Neural crest cell (in vitro differentiated cells): ENCODE results near the gene CD81. TPM values are rescaled to one million over a fixed set of nuclear protein-coding genes. Genes with fewer than 3 reads are reported as not detected.
A peak's percentile ranks its signal among the peaks of the same experiment; 100 is the strongest.

Source experiments
- DNase-seq: peaks from one replicate; pipeline ENCODE4 v3.0.0; 2021; ENCODE audit warnings: low read depth, mixed read lengths, low spot score
- H3K27ac Mint-ChIP-seq: one replicate; pipeline ENCODE4 v1.8.0; 2021; ENCODE audit warnings: mild to moderate bottlenecking, mixed read lengths; ENCODE audit not compliant: unreplicated experiment
- H3K27me3 Mint-ChIP-seq: 2 replicates; pipeline ENCODE4 v1.8.0; 2021; ENCODE audit warnings: low read depth, mild to moderate bottlenecking, mixed read lengths
- H3K36me3 Mint-ChIP-seq: 2 replicates; pipeline ENCODE4 v1.8.0; 2021; ENCODE audit warnings: low read depth, mild to moderate bottlenecking, mixed read lengths
- H3K4me1 Mint-ChIP-seq: 2 replicates; pipeline ENCODE4 v1.8.0; 2021; ENCODE audit warnings: mixed read lengths
- H3K4me3 Mint-ChIP-seq: one replicate; pipeline ENCODE4 v1.8.0; 2021; ENCODE audit warnings: mild to moderate bottlenecking, mixed read lengths
- H3K9me3 Mint-ChIP-seq: 2 replicates; pipeline ENCODE4 v1.8.0; 2021; ENCODE audit warnings: mixed read lengths
- total RNA-seq: library from RNA; stranded (reverse); gene quantifications from 2 replicates; pipeline ENCODE4 v1.2.1, GENCODE V29; 2021
- TF ChIP-seq, protein P1 (sequence below): fragments of 200-600 bp; sonication (generic); conservative IDR thresholded peaks from 2 replicates; pipeline ENCODE4 v1.5.0; 2021; ENCODE audit warnings: antibody characterized with exemption, mild to moderate bottlenecking

CD81 gene
- total RNA-seq, 1 donor from 2014 or later = 225 TPM

DNA sequence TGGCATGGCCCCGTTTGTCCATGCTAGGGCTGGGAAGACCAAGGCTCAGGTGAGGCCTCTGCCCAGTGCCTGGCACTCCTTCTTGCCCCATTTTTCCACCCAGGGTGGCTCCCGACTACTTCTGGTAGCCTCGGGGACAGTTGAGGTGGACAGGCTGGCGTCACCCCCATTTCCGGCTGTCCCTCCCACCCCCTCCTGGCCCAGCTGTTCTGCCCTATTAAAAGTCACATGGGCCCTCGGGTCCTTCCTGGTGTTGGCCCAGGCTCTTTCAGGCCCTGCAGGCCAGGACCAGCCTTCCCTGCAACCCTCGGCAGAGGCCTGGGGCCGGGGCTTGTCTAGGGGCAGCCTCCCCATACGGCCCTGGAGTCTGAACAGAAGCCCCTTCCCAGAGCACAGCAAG is 9.5 kb downstream of the CD81 start:
- H3K27ac Mint-ChIP-seq = no peak overlapping the region
- no peak for DNase-seq
- H3K4me1 Mint-ChIP-seq = peaks cover 11% of the 10 kb centered on the region
- TF ChIP-seq, protein P1, sequence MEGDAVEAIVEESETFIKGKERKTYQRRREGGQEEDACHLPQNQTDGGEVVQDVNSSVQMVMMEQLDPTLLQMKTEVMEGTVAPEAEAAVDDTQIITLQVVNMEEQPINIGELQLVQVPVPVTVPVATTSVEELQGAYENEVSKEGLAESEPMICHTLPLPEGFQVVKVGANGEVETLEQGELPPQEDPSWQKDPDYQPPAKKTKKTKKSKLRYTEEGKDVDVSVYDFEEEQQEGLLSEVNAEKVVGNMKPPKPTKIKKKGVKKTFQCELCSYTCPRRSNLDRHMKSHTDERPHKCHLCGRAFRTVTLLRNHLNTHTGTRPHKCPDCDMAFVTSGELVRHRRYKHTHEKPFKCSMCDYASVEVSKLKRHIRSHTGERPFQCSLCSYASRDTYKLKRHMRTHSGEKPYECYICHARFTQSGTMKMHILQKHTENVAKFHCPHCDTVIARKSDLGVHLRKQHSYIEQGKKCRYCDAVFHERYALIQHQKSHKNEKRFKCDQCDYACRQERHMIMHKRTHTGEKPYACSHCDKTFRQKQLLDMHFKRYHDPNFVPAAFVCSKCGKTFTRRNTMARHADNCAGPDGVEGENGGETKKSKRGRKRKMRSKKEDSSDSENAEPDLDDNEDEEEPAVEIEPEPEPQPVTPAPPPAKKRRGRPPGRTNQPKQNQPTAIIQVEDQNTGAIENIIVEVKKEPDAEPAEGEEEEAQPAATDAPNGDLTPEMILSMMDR = no peak
- no peak overlapping the region for H3K4me3 Mint-ChIP-seq
- H3K27me3 Mint-ChIP-seq = no peaks in the 10 kb centered on the region
- H3K36me3 Mint-ChIP-seq = no peaks in the 10 kb centered on the region
- no peaks in the 10 kb centered on the region for H3K9me3 Mint-ChIP-seq

DNA sequence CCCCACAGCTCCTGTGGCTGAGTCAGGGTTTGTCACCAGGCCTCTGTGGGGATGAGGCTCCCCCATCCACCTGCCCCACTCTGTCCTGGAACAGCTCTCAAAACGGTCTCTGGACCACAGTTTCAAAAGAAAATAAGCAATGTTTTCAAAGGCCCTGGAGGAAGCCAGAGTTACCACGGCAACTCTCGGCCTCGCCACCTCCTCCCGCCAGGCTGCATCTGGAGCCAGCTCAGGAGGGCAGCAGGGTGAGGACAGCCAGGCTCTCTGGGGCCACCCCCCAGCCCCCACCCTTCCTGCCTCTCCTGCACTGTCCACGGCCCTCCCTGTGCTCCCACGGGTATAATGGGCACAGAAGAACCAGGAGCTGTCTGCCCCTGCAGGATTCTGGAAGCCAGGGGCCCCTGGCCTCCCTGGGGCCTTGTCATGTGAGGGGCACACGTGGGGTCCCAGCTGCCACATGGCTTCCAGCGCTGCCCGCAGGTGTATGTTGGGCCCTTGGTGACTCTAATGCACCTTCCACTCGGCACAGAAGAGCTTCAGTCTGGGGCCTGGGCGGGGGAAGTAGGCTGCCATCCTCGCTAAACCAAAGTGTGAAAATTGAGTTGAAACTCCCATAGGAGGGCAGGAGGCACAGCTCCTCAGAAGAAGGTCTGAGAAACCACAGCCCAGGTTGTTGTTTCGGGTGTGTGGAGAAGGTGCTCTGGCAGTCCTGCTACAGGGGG is 10.3 kb downstream of the CD81 start:
- H3K4me3 Mint-ChIP-seq = no peak overlapping the region
- TF ChIP-seq, protein P1 = no peak
- no peak for DNase-seq
- H3K4me1 Mint-ChIP-seq = peaks cover 11% of the 10 kb centered on the region
- no peak overlapping the region for H3K27ac Mint-ChIP-seq
- H3K9me3 Mint-ChIP-seq = no peaks in the 10 kb centered on the region
- no peaks in the 10 kb centered on the region for H3K36me3 Mint-ChIP-seq
- no peaks in the 10 kb centered on the region for H3K27me3 Mint-ChIP-seq

DNA sequence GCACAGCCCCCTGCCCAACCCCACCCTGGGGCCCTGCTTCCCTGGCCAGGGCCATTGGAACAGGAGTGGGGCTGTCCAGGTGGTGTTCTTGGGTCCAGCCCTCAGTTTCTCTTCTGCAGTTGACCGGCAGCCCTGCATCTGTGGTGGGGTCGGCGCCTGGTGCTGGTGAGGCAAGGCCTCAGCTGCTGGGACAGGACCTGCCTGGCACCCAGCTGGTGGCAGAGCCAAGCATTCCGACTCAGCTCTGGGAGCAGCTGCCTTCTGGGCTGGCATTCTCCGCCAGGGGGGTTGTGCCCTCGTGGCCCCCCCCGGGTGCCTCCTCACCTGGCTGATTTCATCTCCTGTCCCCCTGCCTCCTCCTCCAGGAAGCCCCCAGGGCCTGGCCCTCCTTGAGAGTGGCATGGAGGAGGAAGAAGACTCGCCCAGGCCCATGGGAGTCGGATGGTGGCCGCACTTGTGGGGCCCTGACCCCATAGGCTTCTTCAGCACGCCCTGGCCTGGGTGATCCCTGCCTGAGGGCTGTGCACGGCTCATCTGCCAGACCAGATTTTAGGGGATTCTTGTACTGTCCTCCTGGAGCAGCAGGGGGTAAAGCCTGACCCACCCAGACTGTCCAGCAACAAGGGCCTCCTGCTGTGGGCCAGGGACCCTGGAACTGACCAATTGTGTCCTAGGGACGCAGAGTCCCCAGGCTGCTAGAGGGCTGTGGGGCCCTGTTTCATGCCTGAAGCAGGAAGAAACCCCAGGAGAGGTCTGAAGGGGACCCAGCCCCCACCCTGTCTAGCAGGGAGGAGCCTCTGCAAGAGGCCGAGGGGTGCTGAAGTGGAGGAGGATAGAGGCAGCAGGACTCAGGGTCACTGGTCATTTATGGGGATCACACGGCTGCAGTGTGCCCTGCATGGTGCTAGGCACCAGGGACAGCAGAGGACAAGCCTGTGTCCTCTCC is 11.6 kb downstream of the CD81 start:
- peaks cover 11% of the 10 kb centered on the region for H3K4me1 Mint-ChIP-seq
- TF ChIP-seq, protein P1 = no peak
- no peak for DNase-seq
- H3K4me3 Mint-ChIP-seq = no peak overlapping the region
- H3K9me3 Mint-ChIP-seq = no peaks in the 10 kb centered on the region
- H3K27me3 Mint-ChIP-seq = no peaks in the 10 kb centered on the region
- no peak overlapping the region for H3K27ac Mint-ChIP-seq
- H3K36me3 Mint-ChIP-seq = no peaks in the 10 kb centered on the region

DNA sequence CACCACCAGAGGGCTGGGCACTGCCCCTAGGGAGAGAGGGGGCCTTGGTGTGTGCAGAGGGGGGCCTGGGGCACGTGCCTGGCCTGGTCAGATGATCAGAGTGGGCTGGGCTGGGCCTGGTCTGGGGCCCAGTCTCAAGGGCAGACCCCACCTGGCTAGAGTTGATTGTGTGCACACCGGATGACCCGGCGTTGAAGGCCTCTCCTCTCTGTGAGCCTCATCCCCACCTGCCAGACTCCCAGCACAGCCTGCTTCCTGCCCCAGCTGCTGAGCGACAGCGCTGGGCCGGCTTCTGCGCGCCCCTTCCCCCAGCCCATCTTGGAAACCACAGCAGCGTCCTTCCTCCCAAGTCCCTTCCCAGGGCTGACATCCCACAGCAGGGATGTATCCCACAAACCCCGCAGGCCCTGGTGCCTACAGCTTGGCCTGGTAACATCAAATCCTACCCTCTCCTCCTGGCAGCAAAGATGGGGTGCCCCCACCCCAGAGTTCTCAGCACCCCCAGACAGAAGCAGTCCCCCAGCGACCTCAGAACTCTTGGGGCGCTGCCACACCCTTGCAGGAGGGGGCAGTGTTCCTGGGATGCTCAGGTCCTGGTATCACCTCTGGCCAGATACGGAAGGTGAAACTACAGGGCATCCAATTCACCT is 12.4 kb downstream of the CD81 start:
- Mint-ChIP-seq H3K36me3 (no peaks in the 10 kb centered on the region), H3K4me1 (peaks cover 11% of the 10 kb centered on the region), H3K9me3 (no peaks in the 10 kb centered on the region), H3K4me3 (no peak overlapping the region), H3K27me3 (no peaks in the 10 kb centered on the region), H3K27ac (no peak overlapping the region)
- TF ChIP-seq, protein P1 = peak; percentile 23
- no peak for DNase-seq

DNA sequence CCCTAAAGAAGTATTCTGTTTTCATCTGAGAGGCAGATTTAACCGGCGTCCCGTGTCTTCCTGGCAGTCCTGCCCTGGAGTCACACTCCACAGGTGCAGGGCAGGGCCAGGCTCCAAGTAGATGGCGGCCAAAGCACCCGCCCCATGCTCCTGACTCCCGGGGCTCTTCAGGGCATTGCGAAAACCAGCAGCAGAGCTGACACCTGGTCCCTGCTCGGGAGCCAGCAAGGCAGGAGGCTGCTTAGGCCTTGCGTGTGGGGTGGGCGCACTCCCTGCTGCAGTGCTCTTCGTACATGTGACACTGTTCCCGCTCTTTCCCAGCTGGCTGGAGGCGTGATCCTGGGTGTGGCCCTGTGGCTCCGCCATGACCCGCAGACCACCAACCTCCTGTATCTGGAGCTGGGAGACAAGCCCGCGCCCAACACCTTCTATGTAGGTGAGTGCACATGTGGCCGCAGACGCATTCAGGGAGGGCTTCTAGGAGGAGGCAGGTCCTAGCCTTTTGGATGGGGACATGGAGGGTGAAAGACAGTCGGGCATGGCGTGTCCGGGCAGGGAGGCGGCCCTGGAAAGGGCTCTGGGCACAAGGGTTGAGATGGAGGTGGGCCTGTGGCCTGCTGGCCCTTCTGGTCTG is 13.1 kb downstream of the CD81 start:
- no peaks in the 10 kb centered on the region for H3K27me3 Mint-ChIP-seq
- DNase-seq = no peak
- peaks cover 11% of the 10 kb centered on the region for H3K4me1 Mint-ChIP-seq
- peak overlapping the region; percentile 75 for H3K27ac Mint-ChIP-seq
- TF ChIP-seq, protein P1 = no peak
- H3K9me3 Mint-ChIP-seq = no peaks in the 10 kb centered on the region
- peak overlapping the region; percentile 56 for H3K4me3 Mint-ChIP-seq
- no peaks in the 10 kb centered on the region for H3K36me3 Mint-ChIP-seq
